Measurements from ENCODE around the gene BAZ2A.

Gene BAZ2A

GRCh38 chr12:56670836-56671235 lies 40.7 kb upstream of the BAZ2A start:
- TF ChIP-seq TEAD4 (IDR thresholded peaks at IDR 0.05) (peak; percentile 74), REST (IDR thresholded peaks at IDR 0.05; ENCODE audit: low read depth) (no peak), CEBPB (IDR thresholded peaks at IDR 0.05) (0 out of 2 replicates have a peak, but pooled peaks have one; percentile 35)

- TF ChIP-seq REST (IDR thresholded peaks at IDR 0.05; ENCODE audit: low read depth), result no peak
- TF ChIP-seq TAF1 (IDR thresholded peaks at IDR 0.05; ENCODE audit: low read depth), result no peak
- TF ChIP-seq RAD21 (IDR thresholded peaks at IDR 0.05; ENCODE audit: low read depth), result no peak
- TF ChIP-seq EGR1 (IDR thresholded peaks at IDR 0.05), result no peak
- TF ChIP-seq FOXM1 (IDR thresholded peaks at IDR 0.05; ENCODE audit: borderline replicate concordance, low read depth), result no peak
- TF ChIP-seq TCF12 (IDR thresholded peaks at IDR 0.05; ENCODE audit: low read depth), result no peak
- TF ChIP-seq EP300 (IDR thresholded peaks at IDR 0.05; ENCODE audit: borderline replicate concordance), result no peak
These were observed 38.0 kb upstream of the BAZ2A start for GRCh38 chr12:56668197-56668457.

- TF ChIP-seq TEAD4 (IDR thresholded peaks at IDR 0.05) (no peak), ZBTB7A (IDR thresholded peaks at IDR 0.05; ENCODE audit: low read depth) (no peak), MAX (IDR thresholded peaks at IDR 0.05) (no peak), CEBPB (IDR thresholded peaks at IDR 0.05) (no peak), EP300 (IDR thresholded peaks at IDR 0.05; ENCODE audit: borderline replicate concordance) (no peak), EGR1 (IDR thresholded peaks at IDR 0.05) (no peak), USF1 (IDR thresholded peaks at IDR 0.05) (no peak), NFIC (IDR thresholded peaks at IDR 0.05) (no peak)
These were observed 32.0 kb upstream of the BAZ2A start for GRCh38 chr12:56661979-56662638.

GRCh38 chr12:56661560-56661959 lies 31.4 kb upstream of the BAZ2A start:
- TF ChIP-seq MAX (IDR thresholded peaks at IDR 0.05) (no peak), TAF1 (IDR thresholded peaks at IDR 0.05; ENCODE audit: low read depth) (no peak), FOXM1 (IDR thresholded peaks at IDR 0.05; ENCODE audit: borderline replicate concordance, low read depth) (no peak), EP300 (IDR thresholded peaks at IDR 0.05; ENCODE audit: borderline replicate concordance) (no peak), EGR1 (IDR thresholded peaks at IDR 0.05) (no peak), CREB1 (IDR thresholded peaks at IDR 0.05; ENCODE audit: low read depth) (no peak), YY1 (IDR thresholded peaks at IDR 0.05; ENCODE audit: low read depth) (no peak), RAD21 (IDR thresholded peaks at IDR 0.05; ENCODE audit: low read depth) (no peak), ZBTB7A (IDR thresholded peaks at IDR 0.05; ENCODE audit: low read depth) (no peak)

GRCh38 chr12:56658921-56659320 lies 28.8 kb upstream of the BAZ2A start:
- TF ChIP-seq TAF1 (IDR thresholded peaks at IDR 0.05; ENCODE audit: low read depth), result no peak
- TF ChIP-seq YY1 (IDR thresholded peaks at IDR 0.05; ENCODE audit: low read depth), result no peak
- no peak for TF ChIP-seq CEBPB (IDR thresholded peaks at IDR 0.05)

GRCh38 chr12:56657416-56658379 lies 27.6 kb upstream of the BAZ2A start:
- TF ChIP-seq CEBPB (IDR thresholded peaks at IDR 0.05), result no peak
- no peak for TF ChIP-seq EGR1 (IDR thresholded peaks at IDR 0.05)
- TF ChIP-seq USF1 (IDR thresholded peaks at IDR 0.05), result no peak
- no peak for TF ChIP-seq REST (IDR thresholded peaks at IDR 0.05; ENCODE audit: low read depth)
- TF ChIP-seq TEAD4 (IDR thresholded peaks at IDR 0.05), result no peak
- TF ChIP-seq CREB1 (IDR thresholded peaks at IDR 0.05; ENCODE audit: low read depth), result no peak
- no peak for TF ChIP-seq MAX (IDR thresholded peaks at IDR 0.05)
- no peak for TF ChIP-seq RAD21 (IDR thresholded peaks at IDR 0.05; ENCODE audit: low read depth)
- no peak for TF ChIP-seq ZBTB7A (IDR thresholded peaks at IDR 0.05; ENCODE audit: low read depth)
- TF ChIP-seq EP300 (IDR thresholded peaks at IDR 0.05; ENCODE audit: borderline replicate concordance), result no peak
- no peak for TF ChIP-seq TCF12 (IDR thresholded peaks at IDR 0.05; ENCODE audit: low read depth)
- TF ChIP-seq YY1 (IDR thresholded peaks at IDR 0.05; ENCODE audit: low read depth), result no peak
- no peak for TF ChIP-seq TAF1 (IDR thresholded peaks at IDR 0.05; ENCODE audit: low read depth)
- no peak for TF ChIP-seq FOXM1 (IDR thresholded peaks at IDR 0.05; ENCODE audit: borderline replicate concordance, low read depth)
- no peak for TF ChIP-seq NFIC (IDR thresholded peaks at IDR 0.05)

Data from Ishikawa (cell line).